HG03354 (cell line): ENCODE data around the gene PAQR7.

Experiments
- ATAC-seq: cut with Tn5 transposase; IDR thresholded peaks from one replicate; pipeline ENCODE4 v1.9.1; 2021; ENCODE audit warnings: mild to moderate bottlenecking; ENCODE audit not compliant: unreplicated experiment, poor library complexity, severe bottlenecking

PAQR7 gene

DNA sequence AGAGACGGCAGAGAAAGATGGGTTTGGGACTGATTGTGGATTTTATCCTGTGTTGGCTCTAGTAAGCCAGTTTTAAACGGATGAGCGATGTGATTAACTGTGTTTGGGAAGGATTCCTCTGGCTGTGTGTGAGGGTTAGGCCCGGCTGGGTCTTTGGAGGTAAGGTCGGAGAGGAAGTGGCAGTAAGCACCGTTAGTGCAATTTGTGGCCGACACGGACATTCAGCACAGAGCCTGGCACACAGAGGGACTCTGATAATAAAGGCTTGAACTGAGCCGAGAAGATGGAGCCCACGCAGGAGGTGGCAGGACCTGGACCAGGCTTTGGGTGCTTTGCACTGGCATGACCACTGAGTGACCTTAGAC, 54.4 kb downstream of the PAQR7 start:
- ATAC-seq = no peak

DNA sequence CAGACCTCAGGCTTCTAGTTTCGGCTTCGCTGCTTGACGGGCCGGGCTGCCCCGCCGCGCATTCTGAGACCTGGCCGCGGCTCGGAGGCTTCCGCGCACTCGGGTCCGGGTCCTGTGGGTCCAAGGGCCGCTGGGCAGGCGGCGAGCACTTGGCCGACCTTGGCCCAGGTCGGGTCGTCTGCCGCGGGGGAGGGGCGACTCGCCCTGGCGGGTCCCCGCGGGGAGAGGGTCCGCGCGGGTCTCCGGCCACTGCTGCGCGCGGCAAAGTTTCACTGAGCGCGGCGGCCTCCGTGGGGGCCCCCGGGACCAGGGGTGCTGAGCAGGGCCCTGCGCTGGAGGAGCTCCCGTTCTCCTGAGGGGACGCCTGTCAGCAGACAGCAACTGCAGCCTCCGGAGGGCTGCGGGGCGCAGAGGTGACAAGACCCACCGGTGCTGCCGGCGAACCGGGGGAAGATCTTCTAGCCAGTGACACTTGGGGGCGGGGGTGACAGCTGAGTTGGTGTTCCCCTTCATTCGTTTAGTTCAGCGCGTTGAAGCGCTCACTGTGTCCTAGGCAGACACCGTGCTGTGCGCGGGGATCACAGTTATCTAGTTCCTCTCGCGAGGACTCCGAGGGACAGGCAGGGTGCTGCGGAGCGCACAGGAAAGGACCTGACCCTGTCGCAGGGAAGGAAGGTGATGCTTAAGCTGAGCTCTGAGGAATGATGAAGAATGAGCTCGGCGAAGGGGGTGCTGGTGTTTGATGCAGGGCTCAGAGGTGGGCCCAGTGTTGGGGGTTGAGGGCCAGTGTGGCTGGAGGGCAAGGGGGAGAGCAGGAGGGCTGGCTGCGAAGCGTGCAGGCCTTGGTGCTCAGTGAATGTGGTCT, 55.0 kb downstream of the PAQR7 start:
- peak; percentile 55 for ATAC-seq

DNA sequence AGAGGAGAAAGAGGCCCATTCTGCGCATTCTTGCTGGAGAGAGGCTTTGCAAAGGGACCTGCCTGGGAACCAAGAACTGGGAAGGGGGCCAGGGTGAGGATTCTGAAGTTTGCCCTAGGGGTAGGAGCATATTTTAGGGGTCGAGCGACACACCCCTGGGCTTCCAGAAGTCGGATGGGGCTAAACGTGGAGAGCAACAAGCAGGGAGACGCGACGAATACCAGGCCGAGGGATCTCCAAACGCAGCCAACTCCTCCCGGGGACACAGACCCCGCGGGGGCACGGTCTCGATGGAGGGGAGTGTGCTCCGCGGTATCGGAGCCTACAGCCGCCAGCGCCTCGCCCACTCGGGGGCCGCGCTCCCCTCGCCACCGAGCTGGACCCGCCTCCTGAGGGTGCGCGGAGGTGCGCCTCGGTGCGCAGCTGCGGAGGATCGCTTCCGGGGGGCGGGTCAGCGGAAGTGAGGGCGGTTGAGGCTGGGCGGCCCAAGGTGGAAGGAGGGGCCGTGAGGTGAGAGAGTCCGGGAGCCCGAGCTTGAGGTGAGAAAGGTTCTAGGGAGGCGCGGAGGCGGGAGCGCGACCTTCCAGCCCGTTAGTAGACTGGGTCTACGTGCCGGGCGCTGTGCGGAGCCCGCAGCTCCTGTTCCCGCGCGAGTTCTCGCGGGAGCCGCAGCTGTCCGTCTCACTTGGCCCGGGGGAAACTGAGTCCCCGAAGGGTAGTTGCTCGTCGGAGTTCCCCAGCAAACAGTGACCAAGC, 55.8 kb downstream of the PAQR7 start, which contains the start of gene MTFR1L:
Gene MTFR1L (plus strand): TSS at position 464 of the 756 bp plus-strand sequence. CDS start 3,151 bp downstream, outside the sequence.
- peak; percentile 91 for ATAC-seq

DNA sequence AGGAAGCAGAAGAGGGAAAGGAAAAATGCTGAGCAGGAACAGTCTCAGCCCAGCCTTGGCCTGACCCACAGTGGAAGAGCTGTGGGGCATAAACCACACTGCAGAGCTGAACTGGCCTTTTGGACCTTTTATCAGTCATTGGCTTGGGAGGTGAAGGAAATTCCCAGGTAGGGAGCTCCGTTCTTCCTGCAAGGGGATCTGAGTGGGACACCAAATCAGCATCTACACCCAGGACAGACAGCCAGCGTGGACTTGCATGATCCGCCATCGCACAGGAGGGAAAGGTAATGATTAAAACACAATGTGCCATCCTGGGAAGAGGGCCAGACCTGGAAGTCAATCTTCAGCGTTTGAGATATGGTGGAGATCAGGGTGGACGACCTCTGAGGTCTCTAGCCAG, 56.9 kb downstream of the PAQR7 start:
- no peak for ATAC-seq

DNA sequence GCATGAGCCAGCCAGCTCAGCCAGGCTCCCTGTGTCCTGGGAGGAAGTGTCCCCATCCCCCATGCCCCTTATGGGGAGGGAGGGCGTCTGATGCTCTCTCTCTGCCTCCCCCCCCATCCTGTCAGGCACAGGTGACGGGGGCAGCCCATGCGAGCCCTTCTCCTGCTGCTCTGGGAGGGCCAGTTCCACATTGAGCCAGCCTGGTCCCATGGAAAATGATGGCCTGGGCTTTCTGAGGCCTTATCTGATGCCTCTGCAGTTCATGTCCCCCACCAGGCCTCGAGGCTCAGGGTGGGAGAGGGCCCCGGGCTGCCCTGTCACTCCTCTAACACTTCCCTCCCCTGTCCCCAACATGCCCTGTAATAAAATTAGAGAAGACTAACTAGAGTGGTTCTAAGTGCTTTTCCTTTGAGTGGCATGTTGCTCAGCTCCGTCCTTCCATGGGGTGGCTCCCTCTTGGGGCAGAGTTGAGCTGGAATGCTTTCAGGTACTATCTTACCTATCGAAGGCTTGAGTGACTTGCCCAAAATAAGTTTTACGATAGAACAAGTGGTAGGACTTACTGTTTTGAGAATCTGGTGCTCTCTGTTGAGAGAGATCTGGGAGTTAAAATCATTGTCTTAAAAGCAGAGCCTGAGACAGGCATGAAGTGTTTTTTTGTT, 57.5 kb downstream of the PAQR7 start:
- ATAC-seq = no peak

DNA sequence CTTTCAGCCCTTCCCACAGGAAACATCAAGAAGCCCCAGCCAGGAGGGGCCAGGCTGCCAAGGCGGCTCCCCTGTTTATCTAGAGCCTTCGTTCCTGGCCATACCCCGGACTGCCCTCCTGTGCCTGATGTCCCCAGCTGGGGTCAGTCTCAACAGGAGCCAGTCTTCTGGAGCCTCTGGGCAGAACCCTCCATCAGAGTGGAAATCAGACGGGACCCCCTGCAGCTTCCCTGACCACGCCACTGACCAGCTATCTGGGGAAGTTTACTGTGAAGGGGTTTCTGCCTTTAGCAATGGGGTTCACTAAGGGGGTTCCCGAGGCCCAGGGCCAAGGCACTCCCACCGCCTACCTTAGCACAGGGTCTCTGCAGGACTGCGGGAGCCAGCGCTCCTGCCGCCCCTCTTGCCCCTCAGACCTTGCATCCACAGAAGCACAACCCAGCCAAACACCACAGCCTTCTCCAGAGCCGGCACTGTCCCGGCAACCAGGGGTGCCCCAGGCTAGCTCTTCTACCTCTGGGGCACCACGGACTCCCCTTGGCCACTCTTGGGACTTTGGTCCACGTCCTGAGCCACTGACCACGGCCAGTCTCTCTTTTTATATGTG, 59.3 kb downstream of the PAQR7 start:
- ATAC-seq = no peak

DNA sequence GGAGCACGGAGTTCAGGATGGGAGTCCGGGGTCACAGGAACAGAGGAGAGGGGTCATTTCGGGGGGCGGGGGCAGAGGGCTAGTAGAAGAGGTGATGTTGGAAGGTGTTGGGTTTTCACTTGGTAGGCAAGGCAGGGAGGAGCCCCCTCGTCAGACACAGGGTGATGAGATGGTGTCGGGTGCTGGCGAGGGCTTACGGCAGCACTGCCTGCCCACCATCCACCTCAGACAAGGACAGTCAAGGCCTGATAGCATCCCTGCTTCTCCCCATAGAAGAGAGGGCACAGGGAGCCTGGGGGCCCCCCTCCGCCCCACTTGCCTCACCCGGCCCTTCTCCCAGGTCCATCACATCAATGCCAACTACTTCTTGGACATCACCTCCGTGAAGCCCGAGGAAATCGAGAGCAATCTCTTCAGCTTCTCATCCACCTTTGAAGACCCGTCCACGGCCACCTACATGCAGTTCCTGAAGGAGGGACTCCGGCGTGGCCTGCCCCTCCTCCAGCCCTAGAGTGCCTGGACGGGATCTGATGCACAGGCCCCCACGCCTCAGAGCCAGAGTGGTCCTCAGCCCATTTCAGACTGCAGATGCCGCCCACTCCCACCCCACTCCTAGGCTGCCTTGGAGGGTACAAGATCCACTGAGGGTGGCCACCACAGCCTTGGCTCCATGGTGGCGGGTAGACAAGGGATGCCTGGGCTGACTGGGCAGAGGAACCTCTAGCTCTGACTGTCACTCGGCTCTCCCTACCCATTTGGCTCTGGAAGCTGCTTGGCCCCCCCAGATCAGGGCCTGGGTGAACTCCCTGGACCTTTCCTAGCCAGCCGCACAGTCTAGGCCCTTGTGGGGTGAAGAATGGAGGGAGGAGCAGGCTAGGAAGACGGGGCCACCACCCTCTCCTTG, 60.0 kb downstream of the PAQR7 start:
- ATAC-seq = no peak

DNA sequence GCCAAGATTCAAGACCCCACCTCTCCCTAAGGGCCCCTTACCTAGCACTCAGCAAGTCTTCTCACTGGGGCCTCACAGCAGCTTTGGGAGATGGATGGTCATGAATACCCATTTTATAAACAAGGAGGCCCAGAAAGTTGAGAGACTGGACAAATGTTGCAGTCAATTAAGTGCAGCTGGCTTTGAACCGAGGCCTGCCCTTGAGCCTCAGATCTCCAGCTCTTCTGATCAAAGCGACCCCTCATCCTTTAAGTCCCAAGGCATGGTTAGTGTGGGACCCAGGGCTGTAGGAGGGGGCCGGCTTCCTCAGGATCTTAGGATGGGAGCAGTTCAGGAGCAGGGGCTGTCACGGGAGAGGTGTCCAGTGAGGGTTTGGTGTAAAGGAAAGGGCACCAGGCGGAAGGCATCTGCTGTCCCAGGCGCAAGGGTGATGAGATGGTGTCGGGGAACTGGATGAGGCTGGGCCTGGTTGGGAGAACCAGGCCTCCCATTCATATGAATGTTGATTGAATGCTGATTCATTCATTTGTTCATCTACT, 60.9 kb downstream of the PAQR7 start:
- ATAC-seq = no peak

DNA sequence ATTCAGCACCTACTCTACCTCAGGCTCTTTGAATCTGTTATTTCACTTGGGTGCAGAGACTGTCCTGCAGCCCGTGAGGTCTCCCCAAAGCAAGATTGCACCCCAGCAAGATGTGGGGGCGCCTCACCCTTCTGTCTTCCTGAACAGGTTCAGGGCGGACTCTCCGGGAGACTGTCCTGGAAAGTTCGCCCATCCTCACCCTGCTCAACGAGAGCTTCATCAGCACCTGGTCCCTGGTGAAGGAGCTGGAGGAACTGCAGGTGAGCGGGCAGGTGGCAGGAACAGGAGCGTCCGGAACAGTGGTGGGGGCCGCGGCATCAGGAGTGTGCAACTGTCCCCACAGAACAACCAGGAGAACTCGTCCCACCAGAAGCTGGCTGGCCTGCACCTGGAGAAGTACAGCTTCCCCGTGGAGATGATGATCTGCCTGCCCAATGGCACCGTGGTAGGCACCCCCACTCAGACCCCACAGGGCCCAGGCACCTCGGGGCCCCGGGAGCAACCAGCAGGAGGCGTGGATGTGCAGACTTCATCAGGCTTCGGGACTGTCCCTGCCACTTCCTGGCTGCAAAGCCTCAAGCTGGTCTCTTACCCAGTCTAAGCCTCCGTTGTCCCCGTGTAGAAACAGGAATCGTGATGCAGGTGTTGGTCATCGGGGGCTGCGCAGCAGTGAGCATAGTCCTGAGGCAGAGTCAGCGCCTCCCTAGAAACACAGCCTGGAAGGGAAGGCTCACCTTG, 61.6 kb downstream of the PAQR7 start:
- no peak for ATAC-seq

DNA sequence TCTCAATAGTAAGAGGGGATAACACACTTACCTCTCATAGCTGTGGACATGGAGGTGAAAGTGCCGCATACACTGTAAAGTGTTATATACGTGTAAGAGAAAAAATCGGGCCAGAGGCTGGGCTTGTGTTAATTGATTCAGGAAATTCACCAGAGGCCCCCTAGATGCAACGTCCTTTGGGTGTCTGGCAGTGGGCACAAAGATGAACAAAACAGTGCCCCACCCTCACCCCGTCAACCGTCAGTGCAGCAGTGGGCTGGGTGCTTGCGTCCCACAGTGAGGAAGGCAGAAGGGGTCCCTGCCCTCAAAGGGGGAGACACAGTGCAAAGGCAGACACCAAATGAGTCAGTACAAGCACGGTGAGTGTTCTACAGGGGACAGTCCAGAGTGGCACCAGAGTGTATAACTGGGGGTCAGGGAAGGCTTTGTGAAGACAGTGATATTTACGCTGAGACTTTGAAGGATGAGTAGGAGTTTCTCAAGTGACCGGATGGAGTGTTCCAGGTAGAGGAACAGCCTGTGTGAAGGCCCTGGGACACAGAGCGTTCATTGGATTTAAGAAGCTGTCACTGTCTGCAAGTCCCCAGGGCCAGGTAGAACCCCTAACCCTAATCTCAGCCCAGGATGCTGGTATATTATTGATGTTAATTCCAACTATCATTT, 62.3 kb downstream of the PAQR7 start:
- no peak for ATAC-seq
